Measurements from ENCODE around the gene RHBDL1. TPM values are rescaled to one million over a fixed set of nuclear protein-coding genes. Genes with fewer than 3 reads are reported as not detected.
"Not testable (repeated sequence)": the region's sequence is repeated elsewhere in the genome, so short reads cannot be mapped to it uniquely, and the experiment has no call there.

RHBDL1 gene
- total RNA-seq, 1 donor from 2014 or later: 2.3 TPM

DNA sequence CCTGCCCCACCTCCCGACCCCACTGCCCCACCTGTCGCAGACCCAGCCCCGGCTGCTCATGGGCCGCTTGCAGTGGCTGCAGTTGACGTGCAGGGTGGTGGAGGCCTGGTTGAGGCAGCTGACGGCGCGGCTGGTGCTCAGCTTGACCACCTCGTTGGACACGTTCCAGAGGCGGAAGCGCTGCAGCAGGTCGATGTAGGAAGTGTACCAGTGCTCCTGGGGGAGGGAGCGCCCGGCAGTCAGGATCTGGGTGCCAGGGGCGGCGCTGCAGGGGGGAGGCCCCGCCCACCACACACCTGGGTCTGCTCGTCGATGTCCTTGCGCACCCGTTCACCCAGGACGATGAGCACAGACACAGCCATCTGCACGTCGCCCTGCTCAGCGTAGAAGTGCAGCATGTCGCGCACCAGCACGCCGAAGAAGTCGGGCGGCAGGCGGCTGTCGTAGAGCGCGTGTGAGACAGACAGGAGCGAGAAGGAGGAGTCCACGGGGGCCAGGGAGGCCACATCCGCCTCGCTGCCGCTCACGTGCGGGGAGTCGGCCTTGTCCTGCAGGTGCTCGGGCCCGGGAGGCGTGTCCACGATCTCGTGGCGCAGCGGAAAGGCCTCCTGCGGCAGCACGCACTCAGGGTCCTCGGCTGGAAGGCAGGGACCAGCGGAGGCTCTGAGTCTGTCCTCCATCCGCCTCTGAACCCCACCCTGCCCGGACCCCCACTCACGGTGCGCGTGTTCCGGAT lies 9.7 kb downstream of the RHBDL1 start:
- Histone ChIP-seq H3K36me3 (peaks cover 35% of the 10 kb centered on the region), H3K9me3 (replicated peaks) (no peaks in the 10 kb centered on the region), H3K4me1 (peaks cover 75% of the 10 kb centered on the region), H3K4me3 (peak overlapping the region; percentile 79), H3K27me3 (ENCODE audit: low read depth) (no peaks in the 10 kb centered on the region), H3K27ac (replicated peaks) (peak overlapping the region; percentile 85)
- TF ChIP-seq, protein P1, sequence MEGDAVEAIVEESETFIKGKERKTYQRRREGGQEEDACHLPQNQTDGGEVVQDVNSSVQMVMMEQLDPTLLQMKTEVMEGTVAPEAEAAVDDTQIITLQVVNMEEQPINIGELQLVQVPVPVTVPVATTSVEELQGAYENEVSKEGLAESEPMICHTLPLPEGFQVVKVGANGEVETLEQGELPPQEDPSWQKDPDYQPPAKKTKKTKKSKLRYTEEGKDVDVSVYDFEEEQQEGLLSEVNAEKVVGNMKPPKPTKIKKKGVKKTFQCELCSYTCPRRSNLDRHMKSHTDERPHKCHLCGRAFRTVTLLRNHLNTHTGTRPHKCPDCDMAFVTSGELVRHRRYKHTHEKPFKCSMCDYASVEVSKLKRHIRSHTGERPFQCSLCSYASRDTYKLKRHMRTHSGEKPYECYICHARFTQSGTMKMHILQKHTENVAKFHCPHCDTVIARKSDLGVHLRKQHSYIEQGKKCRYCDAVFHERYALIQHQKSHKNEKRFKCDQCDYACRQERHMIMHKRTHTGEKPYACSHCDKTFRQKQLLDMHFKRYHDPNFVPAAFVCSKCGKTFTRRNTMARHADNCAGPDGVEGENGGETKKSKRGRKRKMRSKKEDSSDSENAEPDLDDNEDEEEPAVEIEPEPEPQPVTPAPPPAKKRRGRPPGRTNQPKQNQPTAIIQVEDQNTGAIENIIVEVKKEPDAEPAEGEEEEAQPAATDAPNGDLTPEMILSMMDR (IDR thresholded peaks at IDR 0.05; ENCODE audit: borderline replicate concordance): no peak
- DNase-seq: no peak
- intact Hi-C loops (cut with micrococcal nuclease): no loop called here

DNA sequence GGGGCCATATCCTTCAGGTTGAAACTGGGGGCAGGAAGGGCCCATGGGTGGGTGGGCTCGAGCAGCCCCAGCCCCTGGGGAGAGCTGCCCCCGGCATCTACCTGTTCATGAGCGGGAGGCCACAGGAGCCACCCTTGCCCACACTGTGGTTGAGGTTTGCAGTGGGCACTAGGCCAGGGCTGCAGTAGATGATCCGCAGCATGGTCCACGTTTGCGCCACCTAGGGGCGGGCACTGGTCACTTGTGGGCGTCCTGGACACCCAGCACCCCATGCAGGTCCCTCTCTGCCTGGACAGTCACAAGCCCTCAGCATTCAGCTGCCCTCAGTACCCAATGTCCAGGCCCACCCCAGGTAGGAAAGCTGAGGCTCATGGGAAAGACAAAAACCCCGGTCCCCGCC lies 10.5 kb downstream of the RHBDL1 start:
- peaks cover 75% of the 10 kb centered on the region for H3K4me1 ChIP-seq
- H3K4me3 ChIP-seq: no peak overlapping the region
- intact Hi-C loops (cut with micrococcal nuclease): no loop called here
- no peaks in the 10 kb centered on the region for H3K27me3 ChIP-seq (ENCODE audit: low read depth)
- no peak for DNase-seq
- H3K36me3 ChIP-seq: peaks cover 35% of the 10 kb centered on the region
- H3K27ac ChIP-seq (replicated peaks): no peak overlapping the region
- H3K9me3 ChIP-seq (replicated peaks): no peaks in the 10 kb centered on the region
- TF ChIP-seq, protein P1 (IDR thresholded peaks at IDR 0.05; ENCODE audit: borderline replicate concordance): peak; percentile 45

DNA sequence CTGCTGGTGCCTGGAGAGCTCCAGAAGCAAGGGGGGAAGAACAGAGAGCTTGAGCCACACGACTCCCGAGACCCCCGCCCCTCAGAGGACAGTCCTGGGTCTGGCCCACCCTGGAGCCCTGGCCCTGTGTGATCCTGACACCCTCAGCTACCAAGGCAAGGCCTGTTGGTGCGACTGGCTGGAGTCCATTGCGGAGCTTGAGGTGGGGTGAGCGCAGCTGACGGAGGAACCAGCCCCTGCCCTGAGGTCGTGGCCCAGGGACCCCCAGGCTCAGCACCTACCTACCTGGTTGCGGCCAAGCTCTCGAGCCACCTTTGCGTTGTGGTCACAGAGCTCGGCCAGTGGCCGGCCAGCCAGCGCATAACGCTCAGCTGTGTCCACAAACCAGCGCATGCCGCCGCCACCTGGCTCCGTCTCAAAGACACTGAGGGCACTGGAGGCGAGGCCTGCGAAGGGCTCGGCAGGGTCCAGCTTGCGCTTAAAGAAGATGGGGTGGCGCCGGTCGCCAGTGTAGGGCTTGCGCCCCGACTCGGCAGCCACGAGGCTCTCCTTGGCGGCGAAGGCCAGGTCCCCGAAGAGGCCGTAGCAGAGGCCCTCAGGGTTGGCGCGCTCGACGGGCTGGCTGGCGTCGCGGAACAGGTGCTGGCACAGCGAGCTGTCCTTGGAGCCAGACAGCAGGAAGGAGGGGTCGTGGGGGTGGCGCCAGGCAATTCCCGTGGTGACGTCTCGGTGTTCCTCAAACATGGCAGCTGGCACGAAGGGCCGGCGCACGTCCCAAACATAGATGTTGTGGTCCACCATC lies 11.2 kb downstream of the RHBDL1 start:
- TF ChIP-seq, protein P1 (IDR thresholded peaks at IDR 0.05; ENCODE audit: borderline replicate concordance): no peak
- H3K27me3 ChIP-seq (ENCODE audit: low read depth): peaks cover 7% of the 10 kb centered on the region
- intact Hi-C loops (cut with micrococcal nuclease): no loop called here
- DNase-seq: no peak
- no peak overlapping the region for H3K27ac ChIP-seq (replicated peaks)
- H3K9me3 ChIP-seq (replicated peaks): no peaks in the 10 kb centered on the region
- H3K4me1 ChIP-seq: peaks cover 68% of the 10 kb centered on the region
- H3K36me3 ChIP-seq: peaks cover 30% of the 10 kb centered on the region
- no peak overlapping the region for H3K4me3 ChIP-seq

DNA sequence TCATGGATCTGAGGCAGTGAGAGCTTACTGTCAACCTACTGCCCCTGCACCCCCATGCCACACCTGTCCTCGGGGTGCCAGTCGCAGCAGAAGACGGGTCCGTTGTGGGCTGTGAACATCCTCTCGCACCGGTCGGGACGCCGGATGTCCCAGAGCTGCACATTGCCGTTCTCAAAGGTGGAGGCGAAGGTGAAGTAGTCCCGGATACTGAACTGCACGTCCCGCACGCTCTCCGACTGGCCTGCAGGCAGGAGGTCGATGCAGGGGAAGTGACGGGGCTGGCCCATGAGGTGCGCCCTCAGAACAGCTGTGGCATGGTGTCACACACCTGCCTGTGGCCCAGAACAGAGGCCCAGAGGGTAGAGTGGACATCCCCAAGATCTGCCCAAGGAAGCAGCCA lies 12.0 kb downstream of the RHBDL1 start:
- Histone ChIP-seq H3K4me3 (no peak overlapping the region), H3K27ac (replicated peaks) (no peak overlapping the region), H3K4me1 (peaks cover 60% of the 10 kb centered on the region), H3K9me3 (replicated peaks) (no peaks in the 10 kb centered on the region), H3K27me3 (ENCODE audit: low read depth) (peaks cover 15% of the 10 kb centered on the region), H3K36me3 (peaks cover 22% of the 10 kb centered on the region)
- no peak for DNase-seq
- TF ChIP-seq, protein P1 (IDR thresholded peaks at IDR 0.05; ENCODE audit: borderline replicate concordance): no peak
- intact Hi-C loops (cut with micrococcal nuclease): no loop called here

DNA sequence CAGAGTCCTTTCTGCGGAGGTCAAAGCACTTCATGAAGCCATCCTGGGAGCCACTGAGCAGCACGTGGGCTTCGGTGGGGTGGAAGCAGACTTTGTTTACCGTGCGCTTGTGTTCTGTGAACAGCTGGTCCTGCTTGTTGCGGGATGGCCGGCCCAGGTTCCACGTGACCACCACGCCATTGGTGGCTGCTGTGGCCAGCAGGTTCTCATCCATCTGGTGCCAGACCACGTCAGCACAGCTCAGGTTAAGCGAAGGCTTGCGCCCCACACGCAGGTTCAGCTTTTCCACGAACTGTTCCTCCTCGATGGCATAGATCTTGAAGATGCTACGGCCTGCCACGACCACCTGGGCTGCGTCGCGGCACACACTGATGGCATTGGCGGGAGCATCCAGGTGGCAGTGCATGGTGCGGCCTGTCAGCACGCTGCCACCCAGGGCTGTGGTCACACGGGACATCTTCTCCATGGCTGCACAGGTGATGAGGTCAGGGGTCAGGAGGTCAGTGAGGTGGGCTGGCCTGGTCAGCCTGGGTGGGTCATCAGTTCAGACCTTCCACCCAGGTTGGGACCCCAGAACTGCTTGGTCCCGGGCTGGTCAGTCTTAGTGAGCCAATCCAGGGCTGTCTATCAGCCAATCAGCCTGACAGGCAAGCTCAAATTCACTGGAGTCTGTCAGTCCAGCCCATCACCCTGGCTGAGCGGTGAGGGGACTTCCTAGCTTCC lies 13.9 kb downstream of the RHBDL1 start:
- Histone ChIP-seq H3K4me3 (peak overlapping the region; percentile 95), H3K27ac (replicated peaks) (peak overlapping the region; percentile 91), H3K4me1 (peaks cover 52% of the 10 kb centered on the region), H3K27me3 (ENCODE audit: low read depth) (peaks cover 34% of the 10 kb centered on the region), H3K9me3 (replicated peaks) (no peaks in the 10 kb centered on the region), H3K36me3 (peaks cover 14% of the 10 kb centered on the region)
- intact Hi-C loops (cut with micrococcal nuclease): no loop called here
- TF ChIP-seq, protein P1 (IDR thresholded peaks at IDR 0.05; ENCODE audit: borderline replicate concordance): no peak
- no peak for DNase-seq

DNA sequence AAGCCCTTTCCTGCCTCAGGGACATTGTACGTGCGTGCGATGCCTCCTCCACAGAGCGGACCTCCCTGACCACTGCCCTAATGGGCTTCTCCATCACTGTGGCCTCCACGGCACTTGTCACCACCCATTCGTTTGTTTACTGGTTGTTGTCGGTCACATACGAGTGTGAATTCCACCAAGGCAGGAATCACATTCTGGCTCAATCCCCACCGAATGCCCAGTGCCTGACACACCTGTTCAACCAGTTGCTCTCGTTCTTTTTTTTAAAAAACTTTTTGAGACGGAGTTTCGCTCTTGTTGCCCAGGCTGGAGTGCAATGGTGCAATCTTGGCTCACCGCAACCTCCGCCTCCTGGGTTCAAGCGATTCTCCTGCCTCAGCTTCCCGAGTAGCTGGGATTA lies 15.8 kb downstream of the RHBDL1 start:
- intact Hi-C loops (cut with micrococcal nuclease); H3K9me3 ChIP-seq (replicated peaks); DNase-seq; H3K4me3 ChIP-seq; H3K27ac ChIP-seq (replicated peaks): not testable (repeated sequence)
- H3K4me1 ChIP-seq: peaks cover 50% of the 10 kb centered on the region
- peaks cover 14% of the 10 kb centered on the region for H3K36me3 ChIP-seq
- peaks cover 53% of the 10 kb centered on the region for H3K27me3 ChIP-seq (ENCODE audit: low read depth)
